Astrocyte (in vitro differentiated cells and primary cell): ENCODE measurements around the gene SIN3B. TPM values are rescaled to one million over a fixed set of nuclear protein-coding genes. Genes with fewer than 3 reads are reported as not detected.

Experiments used
- DNase-seq: peaks from one replicate; pipeline ENCODE4 v3.0.0-alpha.2; 2010; ENCODE audit warnings: low read depth
- FAIRE-seq: peaks from 2 replicates; lab custom pipeline; 2011; peaks lifted over from hg19 to GRCh38; lab: Jason Lieb, UNC
- H2AFZ ChIP-seq: 2 replicates; pipeline ENCODE4 v1.6.0; 2012; ENCODE audit warnings: low read depth, low read length, inconsistent platforms
- H3K27ac ChIP-seq: 2 replicates; pipeline ENCODE4 v1.5.1; 2011; ENCODE audit warnings: low read depth, low read length, inconsistent platforms
- H3K27me3 ChIP-seq: 2 replicates; pipeline ENCODE4 v1.6.0; 2011; ENCODE audit warnings: low read length, inconsistent platforms; ENCODE audit not compliant: insufficient read depth
- H3K36me3 ChIP-seq: 2 replicates; pipeline ENCODE4 v1.5.1; 2011; ENCODE audit warnings: low read length, inconsistent platforms; ENCODE audit not compliant: insufficient read depth
- H3K4me1 ChIP-seq: 2 replicates; pipeline ENCODE4 v1.5.1; 2011; ENCODE audit warnings: low read length, inconsistent platforms; ENCODE audit not compliant: insufficient read depth
- H3K4me2 ChIP-seq: 2 replicates; pipeline ENCODE4 v1.6.0; 2012; ENCODE audit warnings: low read length, inconsistent platforms
- H3K4me3 ChIP-seq: 2 replicates; pipeline ENCODE4 v1.5.1; 2011; ENCODE audit warnings: low read depth, mild to moderate bottlenecking, low read length, inconsistent platforms; ENCODE audit not compliant: insufficient read depth
- H3K79me2 ChIP-seq: 2 replicates; pipeline ENCODE4 v1.6.0; 2012; ENCODE audit warnings: mild to moderate bottlenecking, low read length, inconsistent platforms; ENCODE audit not compliant: insufficient read depth
- H3K9ac ChIP-seq: 2 replicates; pipeline ENCODE4 v1.6.0; 2012; ENCODE audit warnings: mild to moderate bottlenecking, low read length, inconsistent platforms
- H3K9me3 ChIP-seq: 2 replicates; pipeline ENCODE4 v1.5.1; 2012; ENCODE audit warnings: low read depth, mild to moderate bottlenecking, low read length, inconsistent platforms; ENCODE audit not compliant: insufficient read depth
- H4K20me1 ChIP-seq: 2 replicates; pipeline ENCODE4 v1.6.0; 2012; ENCODE audit warnings: low read length, inconsistent platforms; ENCODE audit not compliant: insufficient read depth
- H3K27ac Mint-ChIP-seq: one replicate; pipeline ENCODE4 v1.8.0; 2021; ENCODE audit warnings: mild to moderate bottlenecking, mixed read lengths; ENCODE audit not compliant: unreplicated experiment
- H3K27me3 Mint-ChIP-seq: one replicate; pipeline ENCODE4 v1.8.0; 2021; ENCODE audit warnings: low read depth, mixed read lengths; ENCODE audit not compliant: unreplicated experiment
- H3K36me3 Mint-ChIP-seq: one replicate; pipeline ENCODE4 v1.8.0; 2021; ENCODE audit warnings: low read depth, mixed read lengths; ENCODE audit not compliant: unreplicated experiment
- H3K4me1 Mint-ChIP-seq: one replicate; pipeline ENCODE4 v1.8.0; 2021; ENCODE audit warnings: low read depth, mixed read lengths; ENCODE audit not compliant: unreplicated experiment
- H3K4me3 Mint-ChIP-seq: one replicate; pipeline ENCODE4 v1.8.0; 2021; ENCODE audit warnings: mild to moderate bottlenecking, moderate library complexity, mixed read lengths; ENCODE audit not compliant: unreplicated experiment
- H3K9me3 Mint-ChIP-seq: one replicate; pipeline ENCODE4 v1.8.0; 2021; ENCODE audit warnings: mild to moderate bottlenecking, mixed read lengths; ENCODE audit not compliant: unreplicated experiment
- CTCF ChIP-seq: IDR thresholded peaks from 2 replicates; pipeline ENCODE4 v1.5.1; 2011; ENCODE audit warnings: low read depth, mild to moderate bottlenecking, inconsistent platforms, low read length, moderate library complexity; ENCODE audit not compliant: insufficient read depth
- EZH2 ChIP-seq: IDR thresholded peaks from 2 replicates; pipeline ENCODE4 v1.6.1; 2012; ENCODE audit warnings: mild to moderate bottlenecking, low read length, inconsistent platforms; ENCODE audit not compliant: insufficient read depth
- total RNA-seq: library from RNA; stranded (reverse); gene quantifications from 2 replicates; pipeline ENCODE4 v1.2.1, GENCODE V29; 2021

SIN3B gene
- total RNA-seq, 1 donor from 2014 or later, result 86.1 TPM

- TF ChIP-seq CTCF, result no peak
- TF ChIP-seq EZH2, result no peak
- Histone ChIP-seq H4K20me1 (no peaks in the 10 kb centered on the region), H3K27ac (no peak overlapping the region), H3K36me3 (no peaks in the 10 kb centered on the region), H3K79me2 (no peaks in the 10 kb centered on the region), H2AFZ (no peak overlapping the region), H3K4me2 (no peak overlapping the region), H3K27me3 (peaks cover 2% of the 10 kb centered on the region), H3K9ac (no peak overlapping the region), H3K9me3 (peaks cover 4% of the 10 kb centered on the region), H3K4me1 (no peaks in the 10 kb centered on the region), H3K4me3 (no peak overlapping the region)
- FAIRE-seq (no peak), DNase-seq (no peak)
- Mint-ChIP-seq H3K36me3 (no peaks in the 10 kb centered on the region), H3K27ac (no peak overlapping the region), H3K4me1 (no peaks in the 10 kb centered on the region), H3K27me3 (peaks cover 9% of the 10 kb centered on the region), H3K9me3 (peaks cover 4% of the 10 kb centered on the region), H3K4me3 (no peak overlapping the region)
Measured at GRCh38 chr19:16902545-16902944, 73.3 kb downstream of the SIN3B start.

GRCh38 chr19:16903347-16903746 is 74.1 kb downstream of the SIN3B start:
- no peak for FAIRE-seq
- Mint-ChIP-seq H3K9me3 (peaks cover 4% of the 10 kb centered on the region), H3K36me3 (no peaks in the 10 kb centered on the region), H3K4me1 (no peaks in the 10 kb centered on the region), H3K27me3 (peaks cover 7% of the 10 kb centered on the region), H3K4me3 (no peak overlapping the region), H3K27ac (no peak overlapping the region)
- no peak overlapping the region for H2AFZ ChIP-seq
- no peak for DNase-seq
- peaks cover 2% of the 10 kb centered on the region for H3K27me3 ChIP-seq
- no peak overlapping the region for H3K4me3 ChIP-seq
- no peak overlapping the region for H3K27ac ChIP-seq
- H3K9ac ChIP-seq, result no peak overlapping the region
- no peak overlapping the region for H3K4me2 ChIP-seq
- no peaks in the 10 kb centered on the region for H3K79me2 ChIP-seq
- H3K9me3 ChIP-seq, result peaks cover 4% of the 10 kb centered on the region
- no peaks in the 10 kb centered on the region for H3K4me1 ChIP-seq
- H3K36me3 ChIP-seq, result no peaks in the 10 kb centered on the region
- no peaks in the 10 kb centered on the region for H4K20me1 ChIP-seq
- TF ChIP-seq EZH2 (no peak), CTCF (no peak)

GRCh38 chr19:16904599-16904998 is 75.4 kb downstream of the SIN3B start:
- Mint-ChIP-seq H3K4me3 (no peak overlapping the region), H3K27me3 (peaks cover 6% of the 10 kb centered on the region), H3K9me3 (peaks cover 4% of the 10 kb centered on the region), H3K36me3 (no peaks in the 10 kb centered on the region), H3K4me1 (no peaks in the 10 kb centered on the region), H3K27ac (no peak overlapping the region)
- FAIRE-seq (no peak), DNase-seq (no peak)
- Histone ChIP-seq H3K36me3 (no peaks in the 10 kb centered on the region), H2AFZ (no peak overlapping the region), H3K9ac (no peak overlapping the region), H3K4me2 (no peak overlapping the region), H3K79me2 (no peaks in the 10 kb centered on the region), H3K27ac (no peak overlapping the region), H3K9me3 (peaks cover 4% of the 10 kb centered on the region), H3K4me3 (no peak overlapping the region), H3K4me1 (no peaks in the 10 kb centered on the region), H4K20me1 (no peaks in the 10 kb centered on the region), H3K27me3 (peaks cover 2% of the 10 kb centered on the region)
- TF ChIP-seq CTCF (no peak), EZH2 (no peak)
